GM18951 (cell line): ENCODE data around the gene SMYD4.
"Not testable (repeated sequence)": the region's sequence is repeated elsewhere in the genome, so short reads cannot be mapped to it uniquely, and the experiment has no call there.

ENCODE experiments used
- POLR2A ChIP-seq: IDR thresholded peaks from 4 replicates; pipeline ENCODE4 v1.6.1; 2011; ENCODE audit warnings: mild to moderate bottlenecking; ENCODE audit not compliant: insufficient read length, insufficient read depth; ENCODE audit errors: extremely low read depth
- in situ Hi-C: fragments of 300-500 bp; cut with MboI; formaldehyde crosslinking; loops from one replicate; pipeline ENCODE4 v1.12.0; 2022; ENCODE audit warnings: low sequenced_read_pairs, mixed read lengths, inconsistent platforms; ENCODE audit not compliant: unreplicated experiment

Gene SMYD4

DNA sequence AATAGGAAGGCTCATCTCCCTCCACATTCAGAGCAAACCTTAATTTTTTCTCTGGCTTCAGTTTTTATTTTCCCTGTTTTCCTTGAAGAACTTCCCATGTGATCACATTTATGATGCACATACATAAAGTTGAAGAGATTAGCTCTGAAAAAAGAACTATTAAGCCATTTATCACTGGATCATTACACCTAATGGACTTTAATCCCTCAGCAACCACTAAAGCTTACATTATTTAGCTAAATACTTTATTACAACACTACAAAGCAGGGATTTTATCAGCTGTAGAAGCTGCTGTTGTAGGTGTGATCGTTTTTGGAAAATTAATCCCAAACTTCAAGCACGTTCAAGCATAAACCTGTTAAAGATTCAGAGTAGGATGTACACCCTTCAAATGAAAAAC lies 21.1 kb downstream of the SMYD4 start:
- in situ Hi-C loops = no loop called here
- TF ChIP-seq POLR2A = no peak

DNA sequence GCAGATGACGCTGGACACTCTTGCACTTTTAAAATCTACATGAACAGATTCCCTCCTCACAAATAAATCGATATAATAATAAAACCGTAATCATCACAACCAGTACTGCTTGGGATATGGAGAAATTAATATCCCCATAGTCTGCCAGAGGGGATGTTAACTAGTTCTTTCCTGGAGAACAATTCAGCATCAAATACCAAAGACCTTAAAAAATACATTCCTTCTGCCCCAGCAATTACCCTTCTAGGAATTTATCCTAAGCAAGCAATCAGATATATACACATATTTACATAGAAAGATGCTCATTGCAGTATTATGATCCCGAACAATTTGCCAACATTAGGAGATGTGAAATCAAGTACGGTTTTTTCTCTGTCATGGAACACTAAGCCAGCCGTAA lies 21.8 kb downstream of the SMYD4 start:
- no peak for TF ChIP-seq POLR2A
- in situ Hi-C loops = no loop called here

DNA sequence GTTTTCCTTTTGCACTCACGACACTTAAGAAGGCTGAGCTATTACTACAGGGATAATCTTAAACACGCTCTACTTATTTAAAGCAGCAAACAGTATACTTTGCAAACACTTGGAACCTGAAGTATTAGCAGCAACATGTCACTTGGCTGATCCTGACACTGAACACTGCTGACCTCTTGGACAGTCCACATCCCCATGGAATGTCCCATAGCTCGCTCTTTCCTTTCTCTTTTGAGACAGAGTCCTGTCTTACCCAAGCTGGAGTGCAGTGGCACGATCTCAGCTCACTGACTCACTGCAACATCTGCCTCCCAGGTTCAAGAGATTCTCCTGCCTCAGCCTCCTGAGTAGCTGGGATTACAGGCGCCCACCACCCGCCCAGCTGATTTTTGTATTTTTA lies 26.4 kb downstream of the SMYD4 start:
- no peak for TF ChIP-seq POLR2A
- in situ Hi-C loops = no loop called here

DNA sequence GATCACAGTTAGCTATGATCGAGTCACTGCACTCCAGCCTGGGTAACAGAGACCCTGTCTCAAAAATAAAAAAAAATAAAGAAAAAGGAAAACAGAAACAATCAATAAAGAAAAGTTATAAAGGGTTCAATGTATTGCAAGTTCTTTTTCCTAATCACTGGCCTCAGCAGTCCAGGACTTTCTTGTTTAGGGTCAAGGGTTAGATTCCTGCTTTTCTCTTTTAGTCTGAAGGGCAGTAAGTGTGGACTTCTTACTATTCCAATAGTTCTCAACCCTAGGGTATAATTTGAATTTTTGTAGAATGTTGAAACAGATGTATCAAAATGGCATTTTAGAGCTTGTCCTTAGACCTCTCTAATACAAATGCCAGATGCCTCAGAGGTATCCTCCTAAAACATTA lies 27.3 kb downstream of the SMYD4 start:
- no peak for TF ChIP-seq POLR2A
- in situ Hi-C loops = no loop called here

DNA sequence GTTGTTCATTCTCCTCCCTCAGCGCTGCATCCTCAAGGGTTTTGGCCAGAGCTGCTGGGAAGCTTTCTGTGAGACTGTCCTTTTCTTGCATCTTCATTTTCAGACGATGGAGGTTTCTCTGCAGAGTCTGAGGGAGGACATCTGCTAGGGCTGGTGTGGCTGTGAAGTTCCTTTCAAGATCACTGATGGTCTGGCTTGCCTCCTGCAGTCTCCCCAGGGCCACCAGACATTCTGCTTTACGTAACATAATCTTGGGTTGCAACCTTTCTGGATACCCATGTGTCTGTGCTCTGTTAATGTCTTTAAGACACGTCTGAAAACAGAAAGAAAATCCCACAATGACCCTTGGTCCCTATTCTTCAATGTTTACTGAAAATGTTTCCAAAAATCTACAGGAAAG lies 29.0 kb downstream of the SMYD4 start:
- TF ChIP-seq POLR2A = no peak
- in situ Hi-C loops = no loop called here

DNA sequence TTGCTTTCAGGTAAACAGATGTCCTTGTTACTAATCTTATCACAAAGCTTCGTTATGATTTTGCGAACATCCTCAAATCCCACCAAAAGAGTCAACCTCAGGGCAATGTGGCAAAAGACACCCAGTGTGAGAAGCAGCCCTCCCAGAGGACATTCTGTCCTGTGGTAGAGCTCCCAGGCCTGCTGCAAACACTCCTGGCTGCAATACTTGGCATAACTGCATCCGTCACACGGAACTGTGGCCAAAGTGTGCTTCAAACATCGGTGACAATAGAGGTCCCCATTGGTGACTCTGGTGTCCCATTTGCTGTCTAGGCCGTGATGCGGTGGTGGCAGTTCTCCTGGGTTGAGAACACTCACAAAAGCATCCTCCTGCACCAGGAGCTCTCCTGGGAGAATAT lies 29.5 kb downstream of the SMYD4 start:
- in situ Hi-C loops = no loop called here
- no peak for TF ChIP-seq POLR2A

DNA sequence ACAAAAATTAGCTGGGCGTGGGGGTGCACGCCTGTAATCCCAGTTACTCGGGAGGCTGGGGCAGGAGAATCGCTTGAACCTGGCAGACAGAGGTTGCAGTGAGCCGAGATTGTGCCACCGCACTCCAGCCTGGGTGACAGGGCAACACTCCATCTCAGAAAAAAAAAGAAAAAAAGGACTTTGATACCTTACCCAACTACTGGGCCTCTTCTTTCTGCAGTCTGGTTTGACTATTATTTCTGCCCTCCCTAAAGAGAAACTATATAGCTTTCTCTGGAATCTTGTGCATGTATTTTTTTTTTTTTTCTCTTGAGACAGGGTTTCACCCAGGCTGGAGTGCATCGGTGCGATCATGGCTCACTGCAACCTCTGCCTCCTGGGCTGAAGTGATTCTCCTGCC lies 31.9 kb downstream of the SMYD4 start:
- in situ Hi-C loops = not testable (repeated sequence)

DNA sequence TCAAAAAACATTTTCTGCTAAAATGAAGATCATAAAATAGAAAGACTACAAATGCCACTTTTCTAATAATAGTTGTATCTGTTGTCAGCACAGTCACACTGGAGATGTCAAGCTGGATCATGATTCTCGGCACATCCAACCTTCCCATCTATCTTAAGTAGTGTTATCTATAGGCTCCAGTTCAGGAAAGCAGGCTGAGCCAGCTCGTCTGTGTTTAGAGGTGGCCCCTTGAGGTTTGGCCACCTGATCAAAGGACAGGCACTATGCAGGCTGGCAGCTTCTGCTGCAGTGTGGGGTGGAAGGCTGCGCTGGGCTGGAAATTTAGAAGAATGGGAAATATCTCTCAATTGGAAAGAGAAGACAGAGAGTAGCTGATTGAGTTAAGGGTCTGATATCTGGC lies 32.4 kb downstream of the SMYD4 start:
- TF ChIP-seq POLR2A = no peak
- in situ Hi-C loops = no loop called here

DNA sequence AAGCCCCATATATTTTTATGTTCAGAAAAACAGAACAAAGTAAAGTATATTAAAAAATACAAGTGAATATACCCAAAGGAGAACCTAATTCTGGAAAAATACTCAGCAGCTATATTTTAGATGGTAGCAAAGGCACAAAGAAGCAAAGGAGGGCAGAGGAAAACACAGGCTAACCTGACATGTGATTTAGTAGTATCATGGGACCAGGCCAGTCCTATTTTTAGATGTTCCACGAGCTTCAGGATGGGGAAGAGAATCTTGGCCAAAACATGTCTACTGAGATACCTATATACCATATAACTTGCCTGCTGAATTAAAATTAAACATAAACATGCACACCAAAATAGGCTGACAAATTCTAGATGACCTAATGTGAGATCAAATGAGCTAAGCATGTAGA lies 32.9 kb downstream of the SMYD4 start:
- no peak for TF ChIP-seq POLR2A
- in situ Hi-C loops = no loop called here

DNA sequence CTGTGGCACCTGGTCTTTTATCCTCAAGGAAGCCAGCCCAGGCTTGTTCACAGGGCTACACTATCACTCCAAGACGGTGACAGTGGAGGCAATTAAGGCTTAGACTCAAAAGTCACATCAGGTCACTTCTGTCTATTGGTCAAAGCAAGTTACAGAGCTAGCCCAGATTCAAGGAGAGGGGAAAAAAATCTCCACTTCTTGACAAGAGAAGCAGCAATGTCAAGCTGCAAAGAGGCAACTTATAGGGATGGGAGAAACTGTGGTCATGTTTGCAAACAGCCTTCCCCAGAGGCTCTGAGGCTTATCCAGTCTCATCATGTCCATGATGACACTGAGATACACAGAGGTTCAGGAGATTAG lies 36.3 kb downstream of the SMYD4 start:
- in situ Hi-C loops = no loop called here
- TF ChIP-seq POLR2A = no peak

DNA sequence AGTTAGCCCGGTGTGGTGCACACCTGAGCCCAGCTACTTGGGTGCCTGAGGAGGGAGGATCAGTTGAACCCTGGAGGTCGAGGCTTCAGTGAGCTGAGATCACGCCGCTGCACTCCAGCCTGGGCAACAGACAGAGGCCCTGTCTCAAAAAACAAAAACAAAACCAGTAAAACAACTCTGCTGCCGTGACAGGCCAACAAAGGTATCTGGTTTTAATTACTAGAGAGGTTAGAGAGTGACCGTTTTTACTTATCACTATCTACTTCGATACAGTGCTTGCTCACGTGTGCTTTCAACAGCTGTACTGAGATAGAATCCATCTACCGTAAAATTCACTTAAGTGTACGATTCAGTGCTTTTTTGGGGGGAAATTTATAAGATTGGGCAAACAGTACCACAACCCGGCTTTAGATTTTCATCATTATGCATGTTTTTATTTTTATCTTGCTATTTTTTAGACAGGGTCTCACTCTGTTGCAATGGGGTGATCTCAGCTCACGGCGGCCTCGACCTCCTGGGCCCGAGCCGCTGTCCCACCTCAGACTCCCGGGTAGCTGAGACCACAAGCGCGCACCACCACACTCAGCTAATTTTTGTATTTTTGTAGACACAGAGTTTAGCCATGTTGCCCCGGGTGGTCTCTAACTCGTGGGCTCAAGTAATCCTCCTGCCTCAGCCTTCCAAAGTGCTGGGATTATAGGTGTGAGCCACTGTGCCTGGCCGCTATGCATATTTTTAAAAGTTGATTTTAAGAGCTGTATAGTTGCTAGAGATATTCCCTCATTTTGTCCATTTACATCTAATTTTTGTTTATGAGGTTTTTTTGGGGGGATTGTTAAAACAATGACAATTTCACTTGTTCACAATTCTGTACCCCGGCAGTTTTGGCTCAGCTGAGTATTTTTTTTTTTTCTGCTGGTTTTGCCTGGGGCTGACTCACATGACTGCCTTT lies 36.9 kb downstream of the SMYD4 start:
- in situ Hi-C loops = no loop called here
- no peak for TF ChIP-seq POLR2A

DNA sequence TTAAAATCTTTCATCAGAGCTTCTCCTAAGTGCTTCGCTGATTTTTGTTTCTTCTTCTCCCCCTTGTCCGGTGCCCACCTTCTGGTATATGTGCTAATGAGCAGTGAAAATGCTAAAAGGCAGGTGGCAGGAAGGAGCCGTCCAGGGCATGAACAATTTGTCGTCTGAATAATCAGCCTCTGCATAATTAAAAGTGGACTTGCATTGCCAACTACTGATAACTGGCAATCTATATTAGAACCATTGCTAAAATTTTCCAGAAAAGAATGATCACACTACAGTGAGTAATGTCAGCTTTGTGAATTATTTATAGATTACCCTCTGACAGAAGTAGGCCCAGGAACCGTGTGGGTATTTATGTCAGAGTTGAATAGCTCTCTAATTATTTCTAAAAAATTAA lies 39.8 kb downstream of the SMYD4 start:
- in situ Hi-C loops = no loop called here
- no peak for TF ChIP-seq POLR2A

DNA sequence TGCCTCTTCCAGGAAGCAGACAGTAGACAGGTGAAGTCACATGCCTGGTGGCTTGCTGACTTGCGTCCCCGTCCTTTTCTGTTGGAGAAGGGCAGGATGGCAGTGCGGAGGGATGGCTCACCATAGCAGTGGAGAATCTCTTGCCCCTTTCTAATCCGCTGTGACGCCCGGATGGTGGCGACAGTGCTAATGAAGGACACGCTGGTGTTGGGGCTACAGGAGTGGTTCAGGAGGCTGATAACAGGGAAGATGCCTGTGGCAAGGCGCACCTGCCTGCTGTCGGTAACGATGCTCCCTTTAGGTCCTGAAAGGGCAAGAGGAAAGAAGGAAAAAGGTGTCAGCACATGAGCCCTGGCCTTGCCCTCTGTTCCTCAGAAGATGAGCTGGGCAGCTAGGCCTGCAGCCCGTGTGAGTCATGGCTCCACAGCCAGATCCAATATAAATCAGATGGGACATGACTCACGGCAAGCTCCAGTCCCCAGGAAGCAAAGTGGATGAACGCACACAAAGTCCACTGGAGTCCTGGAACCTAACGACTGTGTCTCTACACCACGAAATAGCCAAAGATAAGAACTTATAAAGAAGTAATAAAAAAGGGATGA lies 42.3 kb downstream of the SMYD4 start:
- in situ Hi-C loops = no loop called here
- TF ChIP-seq POLR2A = no peak

DNA sequence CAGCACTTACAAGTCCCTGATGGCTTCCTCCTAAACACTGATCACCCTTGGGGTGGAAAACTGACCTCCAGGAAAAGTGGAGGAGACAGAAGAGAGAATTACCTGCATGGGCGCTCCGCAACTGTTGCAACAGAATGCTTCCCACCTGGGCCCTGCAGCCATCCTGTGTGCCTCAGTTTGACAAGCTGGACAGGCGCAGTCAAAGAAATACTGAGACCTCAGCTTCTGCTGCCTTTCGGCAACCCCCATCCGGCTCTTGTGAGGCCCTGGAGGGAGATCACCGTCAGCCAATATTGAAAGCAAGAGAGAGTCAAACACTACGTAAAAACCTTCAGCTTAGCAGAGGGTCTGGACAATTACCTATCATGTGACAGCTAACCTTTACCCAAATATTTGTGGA lies 43.0 kb downstream of the SMYD4 start:
- in situ Hi-C loops = no loop called here
- no peak for TF ChIP-seq POLR2A

DNA sequence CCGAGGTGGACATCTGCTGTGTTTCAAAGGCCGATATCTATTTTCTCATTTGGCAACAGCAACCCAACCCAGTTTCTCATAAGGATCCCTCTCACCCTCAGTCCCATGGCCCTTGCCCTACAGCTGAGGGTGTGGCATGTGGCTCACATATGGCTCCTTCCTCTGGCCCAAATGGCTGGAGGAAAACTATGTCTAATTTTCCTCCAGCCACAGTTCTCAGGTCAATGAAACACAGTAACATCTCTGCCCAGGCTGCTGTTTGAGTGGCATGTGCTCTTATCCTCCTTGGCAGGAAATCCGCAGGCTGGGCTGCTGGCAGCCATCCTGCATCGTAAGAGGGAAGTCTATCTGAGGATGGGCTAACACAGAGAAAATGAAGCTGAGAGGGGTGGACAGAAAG lies 43.8 kb downstream of the SMYD4 start:
- no peak for TF ChIP-seq POLR2A
- in situ Hi-C loops = no loop called here
